ENCODE measurements around the gene LRBA.
A peak's percentile ranks its signal among the peaks of the same experiment; 100 is the strongest.
"Not testable (repeated sequence)": the region's sequence is repeated elsewhere in the genome, so short reads cannot be mapped to it uniquely, and the experiment has no call there.

Gene LRBA, protein sequence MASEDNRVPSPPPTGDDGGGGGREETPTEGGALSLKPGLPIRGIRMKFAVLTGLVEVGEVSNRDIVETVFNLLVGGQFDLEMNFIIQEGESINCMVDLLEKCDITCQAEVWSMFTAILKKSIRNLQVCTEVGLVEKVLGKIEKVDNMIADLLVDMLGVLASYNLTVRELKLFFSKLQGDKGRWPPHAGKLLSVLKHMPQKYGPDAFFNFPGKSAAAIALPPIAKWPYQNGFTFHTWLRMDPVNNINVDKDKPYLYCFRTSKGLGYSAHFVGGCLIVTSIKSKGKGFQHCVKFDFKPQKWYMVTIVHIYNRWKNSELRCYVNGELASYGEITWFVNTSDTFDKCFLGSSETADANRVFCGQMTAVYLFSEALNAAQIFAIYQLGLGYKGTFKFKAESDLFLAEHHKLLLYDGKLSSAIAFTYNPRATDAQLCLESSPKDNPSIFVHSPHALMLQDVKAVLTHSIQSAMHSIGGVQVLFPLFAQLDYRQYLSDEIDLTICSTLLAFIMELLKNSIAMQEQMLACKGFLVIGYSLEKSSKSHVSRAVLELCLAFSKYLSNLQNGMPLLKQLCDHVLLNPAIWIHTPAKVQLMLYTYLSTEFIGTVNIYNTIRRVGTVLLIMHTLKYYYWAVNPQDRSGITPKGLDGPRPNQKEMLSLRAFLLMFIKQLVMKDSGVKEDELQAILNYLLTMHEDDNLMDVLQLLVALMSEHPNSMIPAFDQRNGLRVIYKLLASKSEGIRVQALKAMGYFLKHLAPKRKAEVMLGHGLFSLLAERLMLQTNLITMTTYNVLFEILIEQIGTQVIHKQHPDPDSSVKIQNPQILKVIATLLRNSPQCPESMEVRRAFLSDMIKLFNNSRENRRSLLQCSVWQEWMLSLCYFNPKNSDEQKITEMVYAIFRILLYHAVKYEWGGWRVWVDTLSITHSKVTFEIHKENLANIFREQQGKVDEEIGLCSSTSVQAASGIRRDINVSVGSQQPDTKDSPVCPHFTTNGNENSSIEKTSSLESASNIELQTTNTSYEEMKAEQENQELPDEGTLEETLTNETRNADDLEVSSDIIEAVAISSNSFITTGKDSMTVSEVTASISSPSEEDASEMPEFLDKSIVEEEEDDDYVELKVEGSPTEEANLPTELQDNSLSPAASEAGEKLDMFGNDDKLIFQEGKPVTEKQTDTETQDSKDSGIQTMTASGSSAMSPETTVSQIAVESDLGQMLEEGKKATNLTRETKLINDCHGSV (N-terminal part only)

DNA sequence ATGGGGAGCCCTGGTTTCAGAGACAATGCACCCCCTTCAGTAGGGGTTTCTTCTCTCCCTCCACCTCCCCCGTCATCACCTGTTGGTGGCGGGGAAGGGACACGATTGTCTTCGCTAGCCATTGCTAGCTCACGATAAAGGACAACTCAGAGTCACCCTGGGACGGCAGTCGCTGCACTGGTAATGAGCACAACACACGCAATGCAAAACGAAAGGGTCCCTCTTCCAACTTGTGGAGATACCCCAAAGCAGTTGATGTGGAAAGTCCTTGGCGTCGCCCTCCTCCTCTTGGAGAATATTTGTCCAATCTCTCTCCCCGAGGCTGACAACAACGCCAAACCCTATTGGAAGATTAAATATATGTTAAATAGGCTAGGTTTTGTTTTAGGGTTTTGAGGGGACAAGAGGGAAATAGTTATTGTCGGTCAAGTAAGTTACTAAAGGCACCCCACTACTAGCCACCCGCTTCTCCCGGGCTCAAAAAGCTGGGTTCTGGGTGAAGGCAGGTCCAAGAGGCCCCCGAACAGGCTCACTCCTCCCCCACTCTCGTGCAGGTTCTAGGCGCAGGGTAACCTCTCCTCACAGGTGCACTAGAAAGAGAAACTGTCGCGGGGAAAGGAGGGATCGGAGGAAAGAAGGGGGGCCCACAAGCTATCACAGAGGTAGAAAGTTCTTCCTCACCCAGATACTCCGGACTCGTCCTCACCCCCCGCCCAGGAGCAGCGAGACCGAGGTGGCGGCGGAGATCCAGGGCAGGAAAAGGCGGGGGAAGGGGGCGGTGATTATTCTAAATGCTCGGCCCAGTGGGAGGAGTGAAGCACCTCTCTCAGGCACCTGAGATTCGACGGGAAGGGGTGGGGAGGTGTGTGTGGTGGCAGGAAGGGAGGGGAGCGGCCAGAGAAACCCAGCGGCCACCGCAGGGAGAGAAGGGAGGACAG, at the start of gene LRBA:
Gene LRBA (minus strand): TSS at position 764 of the 938 bp plus-strand sequence. CDS start 642 bp downstream, at position 122.
- DNase-seq (ENCODE audit: extremely low read depth in 1 of 2, low read depth in 1 of 2) = peak; percentile 62 to 65

DNA sequence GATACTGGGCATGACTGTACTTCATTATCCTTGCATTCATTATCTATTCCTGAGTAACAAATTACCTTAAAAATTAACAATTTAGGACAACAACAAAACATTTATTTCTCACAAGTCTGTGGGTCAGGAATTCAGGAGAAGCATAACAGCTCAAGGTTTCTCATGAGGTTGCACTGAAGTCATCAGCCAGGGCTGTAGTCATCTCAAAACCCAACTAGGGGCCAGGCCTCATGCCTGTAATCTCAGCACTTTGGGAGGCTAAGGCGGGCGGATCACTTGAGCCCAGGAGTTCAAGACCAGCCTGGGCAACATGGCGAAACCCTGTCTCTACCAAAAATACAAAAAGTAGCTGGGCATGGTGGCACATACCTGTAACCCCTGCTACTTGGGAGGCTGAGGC, 48.1 kb upstream of the LRBA start:
- not testable (repeated sequence) for DNase-seq (ENCODE audit: extremely low read depth in 1 of 2, low read depth in 1 of 2)

DNA sequence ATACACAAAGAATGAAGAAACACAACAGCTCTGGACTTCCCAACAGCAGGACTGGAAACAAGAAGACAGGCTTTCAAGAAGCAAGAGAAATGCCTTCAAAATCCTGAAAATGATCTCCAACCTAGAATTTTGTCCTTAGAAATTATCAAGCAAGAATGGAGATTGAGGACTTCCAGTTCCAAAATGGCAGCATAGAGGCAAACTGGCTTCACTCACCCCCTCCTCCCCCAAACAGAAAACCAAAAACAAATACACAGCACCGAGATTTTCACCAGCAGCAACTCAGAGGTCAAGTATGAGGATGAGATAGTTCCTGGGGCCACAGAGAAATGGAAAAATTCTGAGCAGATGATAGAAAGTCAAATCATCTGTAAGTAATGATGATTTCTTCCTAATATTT, 40.5 kb upstream of the LRBA start:
- DNase-seq (ENCODE audit: extremely low read depth in 1 of 2, low read depth in 1 of 2) = no peak

DNA sequence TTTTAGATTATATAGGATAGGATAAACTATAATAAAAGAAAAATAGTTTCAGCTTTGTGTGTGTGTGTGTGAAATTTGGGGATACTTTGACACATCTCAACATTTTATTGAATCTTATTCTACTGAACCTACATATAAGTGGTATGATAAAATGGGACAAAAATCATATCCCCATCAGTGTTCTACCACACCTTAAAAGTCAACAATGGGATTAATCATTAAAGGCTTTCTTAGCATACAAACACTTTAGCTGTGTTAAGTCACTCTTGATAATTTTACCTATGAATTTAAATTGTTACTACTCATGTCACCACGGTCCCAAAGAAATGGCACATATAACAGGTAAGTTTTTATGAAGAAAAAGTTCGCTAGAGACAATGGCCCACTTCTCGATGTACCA, 37.7 kb upstream of the LRBA start:
- no peak for DNase-seq (ENCODE audit: extremely low read depth in 1 of 2, low read depth in 1 of 2)

DNA sequence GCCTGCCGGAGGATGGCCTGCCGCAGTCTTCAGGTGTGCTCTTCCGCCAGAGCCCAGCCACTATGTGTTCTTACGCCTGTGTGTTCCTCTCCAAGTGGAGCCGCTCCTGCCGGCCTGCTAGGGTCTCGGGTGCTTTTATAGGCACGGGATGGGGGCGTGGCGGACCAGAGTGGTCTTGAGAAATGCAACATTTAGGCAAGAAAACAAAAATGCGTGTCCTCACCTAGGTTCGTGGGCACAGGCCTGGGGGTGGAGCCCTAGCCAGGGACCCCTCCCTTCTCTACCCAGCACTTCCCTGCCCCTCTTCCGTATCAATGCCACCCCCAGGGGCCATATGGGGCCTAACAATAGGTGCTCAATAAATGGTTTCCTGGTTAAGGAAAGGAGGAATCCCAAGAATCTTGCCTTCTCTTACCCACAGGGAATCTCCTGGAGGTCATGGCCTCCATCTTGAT, 34.4 kb upstream of the LRBA start:
- DNase-seq (ENCODE audit: extremely low read depth in 1 of 2, low read depth in 1 of 2) = no peak

DNA sequence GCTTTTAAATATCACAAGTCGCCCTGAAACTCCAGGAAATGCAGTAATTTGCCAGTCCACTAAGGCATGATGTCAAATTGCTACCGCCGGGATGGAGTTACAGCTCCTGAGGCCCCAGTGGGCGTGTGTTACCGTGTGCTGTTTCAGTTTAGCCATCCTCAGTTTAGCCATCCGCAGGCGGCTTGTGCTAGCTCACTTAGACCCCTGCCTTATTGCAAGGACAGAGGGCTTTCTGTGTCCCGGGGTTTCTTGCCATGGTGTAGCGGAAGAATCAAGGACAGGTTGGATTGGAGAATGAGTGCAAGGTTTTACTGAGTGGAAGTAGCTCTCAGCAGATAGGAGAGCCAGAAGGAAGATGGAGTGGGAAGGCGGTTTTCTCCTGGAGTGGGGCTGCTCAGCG, 33.8 kb upstream of the LRBA start:
- no peak for DNase-seq (ENCODE audit: extremely low read depth in 1 of 2, low read depth in 1 of 2)

DNA sequence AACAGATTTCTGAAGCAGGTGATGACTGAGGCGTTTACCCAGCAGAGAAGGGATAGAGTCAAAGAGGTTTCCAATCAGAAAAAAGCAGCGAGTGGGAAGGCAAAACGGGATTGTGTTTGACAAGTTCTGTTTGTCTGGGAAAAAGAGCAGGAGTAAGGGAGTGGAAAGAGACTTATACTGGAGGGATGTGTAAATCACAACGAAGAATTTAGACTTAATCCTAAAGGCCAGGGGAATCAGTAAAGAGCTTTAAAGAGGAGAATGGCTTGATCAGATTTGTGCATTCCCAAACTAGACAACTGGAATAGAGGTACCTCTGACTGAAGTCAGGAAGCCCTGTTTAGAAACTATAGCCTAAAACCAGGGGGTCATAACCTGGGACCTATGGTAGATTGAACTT, 31.5 kb upstream of the LRBA start:
- DNase-seq (ENCODE audit: extremely low read depth in 1 of 2, low read depth in 1 of 2) = no peak

DNA sequence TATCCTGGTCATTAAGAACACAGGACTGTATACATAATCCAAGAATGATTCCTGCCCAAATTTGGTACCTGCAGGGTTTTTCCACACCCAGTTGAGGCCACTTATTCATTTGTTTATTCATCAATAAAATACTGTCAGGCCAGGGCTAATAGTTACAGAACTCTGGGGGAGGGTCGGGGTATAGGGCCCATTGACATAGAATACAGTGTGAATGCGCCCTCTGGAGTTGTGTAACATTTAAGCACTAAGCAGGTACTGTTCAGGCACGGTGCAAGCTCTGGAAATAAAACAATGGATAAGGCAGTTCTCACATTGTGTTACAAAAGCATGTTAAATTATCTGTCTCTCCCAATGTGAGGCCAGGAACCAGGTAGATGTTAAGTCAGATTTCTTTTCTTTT, 30.8 kb upstream of the LRBA start:
- no peak for DNase-seq (ENCODE audit: extremely low read depth in 1 of 2, low read depth in 1 of 2)

DNA sequence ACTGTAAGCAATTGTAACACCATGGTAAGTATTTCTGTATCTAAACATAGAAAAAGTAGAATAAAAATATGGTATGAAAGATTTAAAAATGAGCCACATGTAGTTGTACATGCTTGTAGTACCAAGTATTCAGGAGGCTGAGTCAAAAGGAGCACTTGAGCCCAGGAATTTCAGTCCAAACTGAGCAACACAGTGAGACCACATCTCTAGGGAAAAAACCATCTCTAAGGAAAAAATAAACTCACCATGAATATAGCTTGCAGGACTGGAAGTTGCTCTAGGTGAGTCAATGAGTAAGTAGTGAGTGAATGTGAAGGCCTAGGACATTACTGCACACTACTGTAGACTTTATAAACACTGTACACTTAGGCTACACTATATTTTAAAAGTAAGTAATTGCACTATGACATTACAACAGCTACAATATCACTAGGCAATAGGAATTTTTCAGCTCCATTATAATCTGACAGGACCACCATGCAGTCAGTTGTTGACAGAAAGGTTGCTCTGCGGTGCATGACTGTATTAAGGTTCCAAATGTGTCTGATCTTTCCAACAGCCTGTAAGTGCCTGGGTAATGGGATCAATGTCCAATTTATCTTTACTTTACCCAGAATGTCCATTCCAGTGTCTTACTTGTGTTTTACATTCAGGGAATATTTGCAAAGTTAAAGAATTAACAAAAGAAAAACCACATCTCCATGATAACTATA, 28.9 kb upstream of the LRBA start:
- no peak for DNase-seq (ENCODE audit: extremely low read depth in 1 of 2, low read depth in 1 of 2)

DNA sequence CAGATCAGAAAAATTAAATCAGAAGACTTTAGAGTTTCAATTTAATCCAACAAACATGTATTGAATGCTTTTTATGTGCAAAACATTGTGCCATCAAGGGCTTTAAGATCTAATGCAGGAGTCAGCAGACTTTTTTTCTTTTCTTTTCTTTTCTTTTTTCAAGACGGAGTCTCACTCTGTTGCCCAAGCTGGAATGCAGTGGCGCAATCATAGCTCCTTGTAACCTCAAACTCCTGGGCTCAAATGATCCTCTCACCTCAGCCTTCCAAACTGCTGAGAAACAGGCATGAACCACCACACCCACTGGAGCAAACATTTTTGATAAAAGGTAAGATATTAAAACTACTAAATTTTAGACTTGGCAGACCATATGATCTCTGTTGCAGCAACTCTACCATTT, 24.6 kb upstream of the LRBA start:
- DNase-seq (ENCODE audit: extremely low read depth in 1 of 2, low read depth in 1 of 2) = no peak

DNA sequence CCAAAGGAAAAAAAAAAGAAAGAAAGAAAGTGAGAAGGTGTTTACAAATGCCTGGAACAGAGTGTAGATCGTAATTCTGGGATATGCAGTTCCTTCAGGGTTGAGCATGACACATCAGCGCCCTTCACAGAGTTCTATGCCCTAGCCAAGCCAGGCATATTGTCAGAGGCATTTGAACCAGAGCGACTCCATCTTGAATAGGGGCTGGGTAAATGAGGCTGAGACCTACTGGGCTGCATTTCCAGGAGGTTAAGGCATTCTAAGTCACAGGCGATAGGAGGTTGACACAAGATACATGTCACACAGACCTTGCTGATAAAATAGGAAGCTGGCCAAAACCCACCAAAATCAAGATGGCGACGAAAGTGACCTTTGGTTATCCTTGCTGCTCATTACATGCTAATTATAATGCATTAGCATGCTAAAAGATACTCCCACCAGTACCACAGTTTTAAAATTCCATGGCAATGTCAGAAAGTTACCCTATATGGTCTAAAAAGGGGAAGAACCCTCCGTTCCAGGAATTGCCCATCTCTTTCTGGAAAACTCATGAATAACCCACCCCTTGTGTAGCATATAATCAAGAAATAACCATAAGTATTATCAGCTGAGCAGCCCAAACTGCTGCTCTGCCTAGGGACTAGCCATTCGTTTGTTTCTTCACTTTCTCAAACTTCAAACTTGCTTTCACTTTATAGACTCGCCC, 23.5 kb upstream of the LRBA start:
- DNase-seq (ENCODE audit: extremely low read depth in 1 of 2, low read depth in 1 of 2) = no peak

DNA sequence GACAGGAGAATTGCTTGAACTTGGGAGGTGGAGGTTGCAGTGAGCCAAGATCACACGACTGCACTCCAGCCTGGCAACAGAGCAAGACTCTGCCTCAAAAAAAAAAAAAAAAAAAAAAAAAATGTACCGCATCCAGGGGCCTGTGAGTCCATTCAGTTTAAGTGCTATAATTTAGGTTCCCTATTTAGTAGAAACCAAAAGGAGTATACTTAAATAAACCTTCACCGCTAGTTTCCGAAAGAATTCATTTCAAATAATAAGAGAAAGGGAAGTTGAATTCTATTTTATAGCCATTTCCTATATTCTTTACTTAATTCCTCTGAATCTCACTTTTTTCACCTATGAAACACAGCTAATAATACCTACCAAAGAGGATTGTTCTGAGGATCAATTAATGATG, 20.8 kb upstream of the LRBA start:
- DNase-seq (ENCODE audit: extremely low read depth in 1 of 2, low read depth in 1 of 2) = no peak

DNA sequence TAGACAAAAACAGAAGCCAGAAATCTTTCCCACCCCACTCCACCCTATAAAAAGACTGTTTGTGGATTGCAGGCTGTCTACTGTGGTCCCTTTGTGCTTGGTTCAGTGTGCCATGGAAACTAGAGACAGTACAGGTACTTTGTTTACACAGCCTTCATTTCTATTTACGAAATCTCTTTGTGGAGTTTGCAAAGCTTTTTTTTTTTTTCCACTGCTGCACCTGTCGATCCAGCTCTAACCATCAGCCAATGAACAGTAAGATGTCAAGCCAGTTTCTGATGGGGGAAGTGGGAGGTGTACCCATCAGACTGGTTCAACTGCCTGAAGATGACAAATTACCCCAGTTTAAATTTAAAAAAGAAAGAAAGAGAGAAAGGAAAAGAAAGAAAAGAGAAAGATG, 20.2 kb upstream of the LRBA start:
- no peak for DNase-seq (ENCODE audit: extremely low read depth in 1 of 2, low read depth in 1 of 2)

DNA sequence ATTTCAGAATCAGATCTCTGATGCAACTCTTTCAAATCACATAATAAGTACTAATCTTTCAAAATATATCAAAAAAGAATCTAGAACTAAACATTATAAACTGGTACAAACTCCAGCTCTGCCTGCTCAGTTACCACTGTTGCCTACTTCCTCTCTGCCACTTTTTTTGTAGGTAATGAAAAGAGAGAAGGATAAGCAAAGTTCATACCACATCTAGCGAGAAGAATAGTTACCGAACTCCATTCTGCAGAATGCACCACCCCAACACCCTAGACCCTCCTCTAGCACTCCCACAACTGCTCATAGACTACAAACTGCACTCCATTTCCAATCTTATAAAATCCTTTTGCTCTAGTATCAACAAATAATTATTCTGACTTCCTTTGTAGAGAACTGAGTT, 19.7 kb upstream of the LRBA start:
- no peak for DNase-seq (ENCODE audit: extremely low read depth in 1 of 2, low read depth in 1 of 2)

DNA sequence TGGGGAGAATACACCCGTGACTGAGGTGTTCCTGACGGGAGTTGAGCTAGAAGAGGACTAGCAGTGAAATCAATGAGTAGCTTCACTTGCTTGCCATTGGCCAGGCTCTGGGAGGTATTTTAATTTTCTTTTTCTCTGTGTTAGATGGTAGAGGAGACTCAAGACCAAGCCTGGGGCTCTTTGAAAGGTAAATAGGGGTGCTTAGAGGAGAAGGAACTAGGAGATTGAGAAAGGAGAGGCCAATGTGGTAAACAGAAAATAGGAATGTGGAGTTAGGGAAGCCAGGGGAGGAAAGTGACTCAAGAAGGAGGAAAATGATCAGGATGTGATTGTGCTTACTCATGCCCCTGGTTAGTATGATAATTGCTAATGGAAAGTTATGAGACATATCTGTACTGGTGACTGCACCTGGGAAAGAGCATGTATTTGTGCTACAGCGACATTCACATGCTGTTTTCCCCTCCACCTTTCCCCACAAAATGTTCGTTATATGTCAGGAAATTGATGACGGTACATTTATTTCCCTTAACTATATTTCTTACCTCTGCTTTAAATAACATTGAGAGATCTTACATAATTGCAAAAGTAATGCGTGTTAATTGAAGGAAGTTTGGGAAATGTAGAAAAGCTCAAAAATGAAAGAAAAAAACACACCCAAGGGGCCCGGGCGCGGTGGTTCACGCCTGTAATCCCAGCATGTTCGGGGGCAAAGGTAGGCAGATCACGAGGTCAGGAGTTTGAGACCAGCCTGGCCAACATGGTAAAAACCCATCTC, 16.9 kb upstream of the LRBA start:
- DNase-seq (ENCODE audit: extremely low read depth in 1 of 2, low read depth in 1 of 2) = no peak

DNA sequence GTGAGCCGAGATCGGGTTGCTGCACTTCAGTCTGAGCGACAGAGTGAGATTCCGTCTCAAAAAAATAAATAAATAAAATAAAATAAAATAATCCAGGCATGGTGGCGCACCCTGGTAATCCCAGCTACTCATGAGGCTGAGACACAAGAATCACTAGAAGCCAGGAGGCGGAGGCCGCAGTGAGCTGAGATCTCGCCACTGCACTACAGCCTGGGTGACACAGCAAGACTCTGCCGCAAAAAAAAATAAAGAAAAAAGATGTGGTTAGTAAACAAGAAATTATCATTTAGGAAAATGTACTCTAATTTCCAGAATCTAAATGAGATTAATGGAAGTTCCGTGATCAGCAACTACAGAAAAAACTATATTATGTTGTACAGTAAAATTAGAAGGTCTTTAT, 14.5 kb upstream of the LRBA start:
- no peak for DNase-seq (ENCODE audit: extremely low read depth in 1 of 2, low read depth in 1 of 2)

DNA sequence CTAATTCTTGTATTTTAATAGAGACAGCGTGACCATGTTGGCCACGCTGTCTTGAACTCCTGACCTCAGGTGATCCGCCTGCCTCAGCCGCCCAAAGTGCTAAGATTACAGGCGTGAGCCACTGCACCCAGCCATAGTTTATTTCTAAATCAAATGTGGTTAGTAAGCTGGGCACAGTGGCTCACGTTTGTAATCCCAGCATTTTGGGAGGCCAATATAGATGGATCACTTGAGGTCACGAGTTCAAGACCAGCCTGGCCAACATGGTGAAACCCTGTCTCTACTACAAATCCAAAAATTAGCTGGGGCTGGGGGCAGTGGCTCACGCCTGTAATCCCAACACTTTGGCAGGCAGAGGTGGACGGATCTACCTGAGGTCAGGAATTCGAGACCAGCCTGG, 13.9 kb upstream of the LRBA start:
- DNase-seq (ENCODE audit: extremely low read depth in 1 of 2, low read depth in 1 of 2) = not testable (repeated sequence)

DNA sequence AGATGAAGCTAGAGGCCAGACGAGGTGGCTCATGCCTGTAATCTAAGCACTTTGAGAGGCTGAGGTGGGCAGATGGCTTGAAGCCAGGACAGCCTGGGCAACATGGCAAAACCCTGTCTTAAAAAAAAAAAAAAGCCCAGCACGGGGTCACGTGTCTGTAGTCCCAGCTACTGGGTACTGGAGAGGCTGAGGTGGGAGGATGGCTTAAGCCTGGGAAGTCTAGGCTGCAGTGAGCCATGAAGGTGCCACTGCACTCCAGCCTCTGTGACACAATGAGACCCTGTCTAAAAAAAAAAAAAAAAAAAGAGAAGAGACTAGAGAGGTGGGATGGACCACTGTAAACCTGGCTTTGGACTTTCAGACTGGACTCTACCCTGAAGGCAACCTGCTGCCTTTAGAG, 10.7 kb upstream of the LRBA start:
- DNase-seq (ENCODE audit: extremely low read depth in 1 of 2, low read depth in 1 of 2) = no peak
